Activated CD8-positive, alpha-beta memory T cell treated with anti-CD3 and anti-CD28 coated beads, Interleukin-2, amount 50 U/mL, for 1 hour (primary cell): ENCODE measurements around the gene COL21A1.

ENCODE experiments used
- DNase-seq: peaks from one replicate; pipeline ENCODE4 v3.0.0-alpha.2; 2020; ENCODE audit errors: extremely low read depth

Gene COL21A1

DNA sequence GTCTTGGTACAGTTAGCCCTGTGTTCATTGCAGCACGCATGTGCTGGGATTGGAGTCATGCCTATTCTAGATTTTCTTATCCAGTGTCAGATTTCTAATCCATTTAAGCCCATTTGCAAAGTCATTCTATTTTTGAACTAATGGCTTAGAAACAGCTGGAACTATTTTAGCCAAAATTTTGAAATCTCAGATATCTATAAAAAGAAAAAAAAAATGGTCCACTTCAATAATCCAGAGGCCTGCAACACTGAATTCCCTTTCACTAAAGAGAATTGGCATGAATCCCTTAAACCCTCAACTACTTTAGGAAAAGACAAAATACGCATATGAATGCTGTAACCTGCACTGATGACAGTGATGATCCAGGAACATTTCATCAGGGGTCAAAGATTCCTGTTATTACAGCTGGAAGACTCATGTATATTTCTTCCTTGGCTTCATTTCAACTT, 1.5 kb downstream of the COL21A1 start:
- no peak for DNase-seq

DNA sequence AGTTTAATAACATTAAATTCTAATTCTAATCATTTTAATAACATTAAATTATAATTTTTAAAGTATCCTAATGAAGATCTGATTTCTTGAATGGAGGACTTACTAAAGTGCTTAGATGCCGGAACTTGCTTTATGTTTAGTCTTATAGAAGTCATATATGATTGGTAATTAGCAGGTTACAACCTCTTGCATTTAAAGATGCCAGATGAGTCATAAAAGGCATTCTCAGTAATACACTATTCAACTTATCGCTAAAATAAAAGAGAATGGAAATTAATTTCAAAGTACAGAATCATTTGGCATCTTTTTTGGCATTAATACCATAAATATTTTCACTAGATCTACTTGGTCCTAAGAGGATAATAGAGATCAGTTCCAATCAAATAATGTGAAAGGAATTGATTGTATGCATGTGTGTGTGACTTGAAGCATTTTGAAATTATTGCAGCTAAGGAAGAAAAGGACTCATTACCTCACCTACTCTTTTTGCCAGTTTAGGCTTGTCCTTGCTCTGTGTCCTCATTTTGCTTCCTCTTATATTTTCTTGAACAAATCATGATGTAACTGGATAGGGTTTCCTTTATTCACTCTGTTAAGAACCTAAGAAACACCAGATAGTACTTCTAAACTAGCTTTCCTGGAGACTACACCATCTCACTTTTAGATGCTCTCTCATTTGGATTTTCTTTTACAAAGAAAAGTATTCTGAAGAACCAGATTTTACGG, 2.7 kb downstream of the COL21A1 start:
- no peak for DNase-seq

DNA sequence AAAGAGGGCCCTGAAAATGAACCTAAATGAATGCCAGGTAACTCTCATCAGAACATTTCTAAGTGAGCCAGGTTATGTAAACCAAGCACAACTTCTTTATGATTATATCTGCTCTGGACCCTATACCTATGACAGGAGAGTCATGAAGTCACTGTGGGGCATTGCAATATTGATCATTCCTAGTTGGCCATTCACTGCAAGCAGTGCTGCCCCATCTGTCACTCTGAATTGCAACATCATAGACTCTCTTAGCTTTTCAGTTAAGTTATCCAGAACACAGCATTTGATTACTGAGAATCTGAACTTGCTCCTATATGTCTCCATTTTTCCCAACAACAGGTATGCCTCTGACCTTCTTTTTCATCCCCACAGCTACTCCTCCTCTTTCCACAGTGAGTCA, 3.3 kb downstream of the COL21A1 start:
- DNase-seq = no peak

DNA sequence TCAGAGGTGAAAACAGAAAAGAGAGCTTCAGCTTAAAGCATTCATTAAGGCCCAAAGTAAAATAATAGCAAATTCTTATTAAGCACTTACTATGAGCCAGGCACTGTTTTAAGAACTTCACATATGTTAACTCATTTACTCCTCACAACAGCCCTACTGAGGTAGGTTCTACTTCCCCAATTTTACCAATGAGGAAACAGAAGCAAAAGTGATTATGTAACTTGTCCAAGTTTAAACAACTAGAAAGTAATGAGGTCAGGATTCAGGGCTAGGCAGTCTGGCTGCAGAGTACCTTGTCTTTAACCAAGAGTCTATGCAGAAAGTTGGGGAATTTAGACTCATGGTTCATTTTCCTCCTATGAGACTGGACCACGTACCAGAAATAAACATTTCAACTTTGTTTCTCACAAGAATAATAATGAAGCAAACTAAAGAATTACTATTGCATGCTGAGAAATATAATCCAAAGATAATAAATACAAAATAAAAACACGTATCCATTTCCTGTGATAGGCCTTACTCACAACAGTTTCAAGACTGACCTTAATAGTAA, 3.8 kb downstream of the COL21A1 start:
- no peak for DNase-seq

DNA sequence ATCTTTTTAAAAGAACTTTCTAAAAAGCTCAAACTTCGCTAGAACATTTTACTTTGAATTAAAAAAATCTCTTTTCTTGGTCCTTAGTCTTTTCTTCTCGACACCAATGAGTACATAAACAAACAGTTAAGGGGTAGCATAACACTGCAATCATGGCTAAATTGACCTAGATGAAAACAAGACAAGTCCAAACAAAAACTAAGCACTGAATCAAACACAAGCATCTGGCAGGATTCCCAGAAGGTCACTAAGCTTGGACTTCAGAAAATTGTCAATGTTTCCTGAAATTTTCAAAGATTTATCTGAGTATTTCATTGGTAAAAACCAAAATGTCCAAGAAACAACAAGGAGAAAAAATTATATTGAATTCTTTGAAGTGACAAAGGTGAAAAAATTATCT, 5.0 kb downstream of the COL21A1 start:
- no peak for DNase-seq

DNA sequence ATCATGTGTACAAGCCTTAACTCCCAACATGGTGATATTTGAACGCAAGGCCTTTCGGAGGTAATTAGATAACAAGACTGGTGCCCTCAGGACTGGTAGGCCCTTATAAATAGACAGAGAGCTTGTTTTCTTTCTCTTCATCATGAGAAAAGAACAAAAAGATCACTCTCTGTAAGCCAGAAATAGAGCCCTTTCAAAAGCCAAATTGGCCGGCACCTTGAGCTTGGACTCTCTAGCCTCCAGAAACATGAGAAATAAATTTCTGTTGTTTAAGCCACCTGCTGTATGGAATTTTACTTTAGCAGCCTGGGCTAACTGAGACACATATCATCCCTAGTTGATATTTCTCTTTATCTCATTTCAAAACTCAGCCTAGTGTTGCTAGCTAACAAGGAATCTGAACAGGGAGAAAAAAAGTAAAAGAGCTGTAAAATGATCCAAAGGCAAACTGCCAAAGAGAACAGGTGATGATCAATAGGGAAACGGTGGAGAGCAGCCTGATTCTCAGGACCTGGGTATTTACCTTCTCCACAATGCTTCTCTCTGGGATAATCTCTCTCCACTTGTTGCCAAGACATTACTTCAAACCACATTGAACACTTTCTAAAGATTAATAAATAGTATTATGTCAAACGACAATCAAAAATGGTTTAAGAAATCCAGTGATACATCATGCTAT, 6.1 kb downstream of the COL21A1 start:
- DNase-seq = no peak

DNA sequence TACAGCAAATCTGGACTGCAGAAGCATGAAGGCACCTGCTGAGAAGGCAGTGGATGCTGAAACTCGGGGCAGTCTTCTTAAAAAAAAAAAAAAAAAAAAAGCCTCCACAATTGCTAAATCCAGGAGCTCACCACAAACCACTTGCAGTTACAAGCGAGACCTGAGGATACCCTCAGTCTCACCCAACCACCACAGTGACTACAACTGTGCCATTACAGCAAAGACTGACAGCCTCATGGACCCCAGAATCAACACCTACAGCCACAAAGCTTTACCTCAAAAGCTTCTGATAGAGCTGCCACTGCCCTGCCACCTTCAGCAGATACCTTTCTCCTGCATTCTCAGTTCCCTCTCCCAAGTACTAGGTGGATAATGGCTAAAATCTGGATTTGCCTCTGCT, 9.0 kb downstream of the COL21A1 start:
- DNase-seq = no peak

DNA sequence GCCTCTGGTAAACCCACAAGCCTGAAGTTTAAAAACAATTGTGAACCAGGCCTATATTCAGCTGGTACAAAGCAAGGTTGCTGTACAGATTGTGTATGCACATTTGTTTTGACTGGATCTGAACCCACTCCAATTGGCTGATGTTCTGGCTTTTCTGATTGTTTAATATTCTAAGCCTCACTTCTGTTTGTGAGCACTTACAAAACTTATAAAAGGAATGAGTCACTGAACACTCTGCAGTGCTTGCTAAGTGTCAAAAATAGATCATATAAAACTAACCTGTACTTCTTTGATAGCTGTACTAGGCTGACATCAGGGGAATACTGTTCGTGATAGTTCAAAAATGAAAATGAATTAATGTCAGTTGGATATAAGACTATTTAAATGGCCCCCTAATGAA, 12.1 kb downstream of the COL21A1 start:
- DNase-seq = no peak

DNA sequence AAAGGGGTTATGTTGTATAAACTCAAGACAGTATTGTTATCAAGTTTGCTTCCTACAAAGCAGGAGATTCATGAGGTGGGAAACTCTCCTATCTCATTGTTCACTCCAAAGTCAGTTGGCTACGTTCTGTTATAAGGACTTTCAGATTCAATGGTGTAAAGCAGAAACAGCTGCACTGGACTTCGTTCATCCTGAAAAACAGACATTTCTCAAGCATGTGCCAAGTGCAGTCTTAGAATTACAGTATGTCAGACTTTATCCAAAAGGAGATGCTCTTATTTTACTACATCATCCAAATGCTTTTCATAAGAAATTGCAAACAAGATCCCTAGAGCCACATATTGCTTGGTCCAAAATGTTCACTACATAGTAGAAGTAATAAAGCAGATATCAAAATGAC, 14.9 kb downstream of the COL21A1 start:
- no peak for DNase-seq

DNA sequence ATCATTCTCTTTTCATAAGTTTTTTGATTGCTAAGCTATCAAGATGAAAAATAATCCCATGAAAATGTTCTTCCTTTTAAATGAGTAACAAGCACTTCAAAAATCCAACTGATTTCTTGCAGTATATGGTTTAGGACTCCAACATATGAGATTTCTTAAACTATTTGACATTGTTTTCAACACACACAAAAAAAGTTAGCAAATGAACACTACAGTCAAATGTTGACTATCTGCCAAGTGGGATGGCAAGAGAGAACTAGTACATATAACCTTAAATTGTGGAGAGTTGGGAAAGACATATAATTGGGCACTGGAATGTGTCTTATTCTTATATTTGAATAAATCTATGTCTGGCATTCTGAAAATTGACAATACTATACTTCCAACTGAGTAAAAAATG, 15.6 kb downstream of the COL21A1 start:
- DNase-seq = no peak

DNA sequence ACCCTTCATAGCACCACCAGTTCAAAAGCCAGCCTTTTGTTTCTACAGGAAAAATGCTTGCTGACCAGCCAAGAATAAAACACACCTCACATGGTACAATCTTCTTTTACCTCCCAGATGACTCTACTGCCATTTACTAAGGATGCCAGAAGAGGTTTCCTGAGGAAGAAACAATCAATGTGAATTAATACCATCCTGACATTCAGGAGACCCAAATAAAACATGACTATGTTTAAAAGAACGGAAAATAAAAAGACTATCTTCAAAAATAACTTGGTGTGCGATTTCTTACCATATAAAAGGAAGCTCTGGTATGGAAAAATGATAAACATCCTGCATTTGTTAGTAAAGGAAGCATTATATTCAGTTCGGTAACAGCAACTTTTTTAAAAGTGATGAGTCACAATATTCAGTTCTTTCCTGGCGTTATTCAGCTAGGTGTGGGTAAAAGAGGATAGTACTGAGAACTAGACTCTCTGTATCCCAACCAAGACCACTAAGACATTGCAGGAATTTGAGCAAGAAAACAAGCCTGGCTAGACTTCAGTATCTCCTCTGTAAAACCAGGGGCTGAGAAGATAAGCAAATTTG, 16.3 kb downstream of the COL21A1 start:
- no peak for DNase-seq

DNA sequence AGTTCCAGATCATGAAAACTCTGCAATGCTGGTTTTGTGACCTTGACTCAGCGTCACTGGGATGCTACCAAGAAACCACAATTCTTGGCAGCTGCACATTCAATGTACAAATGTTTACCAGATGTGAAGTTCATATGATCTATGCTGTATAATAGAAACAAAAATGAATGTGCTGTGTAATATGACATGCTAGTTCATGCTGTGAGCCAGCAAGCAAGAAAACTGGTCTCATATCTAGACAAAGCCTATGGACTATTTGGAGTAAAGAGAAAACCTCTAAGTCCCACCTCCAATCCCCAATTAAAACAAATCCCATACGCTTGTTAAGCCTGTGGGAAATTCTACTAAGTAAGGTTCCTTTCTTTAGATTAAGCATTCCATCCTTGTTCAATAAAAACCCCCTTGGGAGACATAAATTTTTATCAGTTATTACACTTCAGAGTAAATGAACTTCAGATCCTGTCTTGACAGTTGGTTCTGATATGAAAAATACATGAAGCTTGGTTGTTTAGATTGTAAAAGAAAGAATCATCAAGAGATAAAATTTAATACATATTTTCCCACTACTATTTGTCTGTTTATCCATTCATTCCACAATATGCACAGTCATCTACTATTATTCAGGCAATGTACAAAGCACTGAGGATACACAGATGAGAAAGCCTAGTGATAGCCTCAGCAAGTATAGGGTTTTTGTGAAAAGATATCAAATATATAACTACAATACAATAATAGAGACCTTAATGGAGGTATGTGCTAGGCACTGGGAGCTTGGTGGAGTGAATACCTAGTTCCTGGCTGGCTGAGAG, 20.1 kb downstream of the COL21A1 start:
- no peak for DNase-seq

DNA sequence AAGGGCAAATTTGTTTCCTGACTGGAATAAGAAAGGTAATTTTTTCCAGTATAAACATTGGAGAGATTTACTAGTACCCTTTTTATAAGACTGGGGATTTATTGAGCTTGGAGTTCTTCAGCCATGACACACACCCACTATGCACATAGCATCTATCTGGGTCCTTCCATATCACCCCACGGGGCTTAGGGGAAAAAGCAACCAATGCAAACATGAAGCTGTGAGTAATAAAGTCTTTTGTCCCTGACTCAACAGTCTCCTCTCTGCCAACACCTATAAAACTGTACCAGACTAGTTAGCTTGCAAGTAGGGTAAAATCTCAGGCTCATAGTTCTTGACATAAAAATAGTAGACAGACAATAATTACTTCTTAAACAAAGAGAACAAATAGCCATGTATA, 23.4 kb downstream of the COL21A1 start:
- no peak for DNase-seq

DNA sequence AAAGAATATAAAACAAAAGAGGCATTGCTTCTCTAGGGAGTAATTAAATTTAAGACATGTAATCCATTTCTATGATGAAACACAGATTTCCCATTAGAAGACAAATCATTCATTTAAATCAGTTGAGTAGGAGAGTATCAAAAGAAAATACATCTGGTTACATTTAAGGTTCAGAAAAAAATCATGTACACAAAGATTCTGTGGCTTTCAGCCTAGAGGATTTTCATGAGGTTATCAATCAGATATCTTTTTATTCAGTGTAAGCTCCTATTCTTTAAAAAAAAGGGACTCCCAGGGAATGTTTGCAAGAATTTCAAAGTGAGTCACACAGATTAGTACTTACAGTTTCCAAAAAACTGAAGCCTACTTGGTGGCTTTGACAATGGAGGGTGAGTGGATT, 24.9 kb downstream of the COL21A1 start:
- no peak for DNase-seq

DNA sequence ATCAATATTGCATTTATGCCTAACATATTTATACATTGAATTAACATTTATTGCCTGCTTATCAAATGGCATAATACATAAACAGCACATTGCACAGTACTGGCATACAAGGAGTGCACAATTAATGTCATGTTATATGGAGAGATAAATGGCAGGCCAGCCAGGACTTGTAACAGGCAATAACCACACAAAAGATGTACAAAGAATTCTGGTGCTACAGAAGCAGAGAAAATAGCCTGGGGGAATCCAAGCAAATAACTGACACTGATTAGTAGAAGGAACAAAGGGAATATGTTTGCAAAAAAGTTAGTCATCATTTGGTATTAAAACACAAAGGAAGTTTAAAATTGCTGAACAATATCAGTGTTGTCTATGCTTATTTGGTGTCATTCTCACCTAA, 27.3 kb downstream of the COL21A1 start:
- no peak for DNase-seq

DNA sequence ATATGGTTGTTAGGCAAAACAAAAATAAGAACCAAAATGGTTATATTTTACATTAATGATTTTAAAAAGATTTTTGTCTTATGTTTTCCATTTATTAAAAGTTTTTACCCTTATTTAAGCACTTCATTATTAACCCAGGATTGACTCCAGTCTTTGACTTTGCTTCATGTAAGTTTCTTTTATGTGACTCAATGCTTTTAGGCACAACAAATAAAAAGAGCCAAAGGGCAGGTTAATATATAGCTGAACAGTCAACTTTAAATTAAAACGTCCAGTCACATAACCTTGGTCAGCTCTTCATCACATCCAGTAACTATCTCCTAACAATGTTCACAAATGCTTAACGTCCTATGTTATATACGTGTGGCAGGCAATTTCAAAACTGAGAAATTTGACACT, 32.7 kb downstream of the COL21A1 start:
- DNase-seq = no peak

DNA sequence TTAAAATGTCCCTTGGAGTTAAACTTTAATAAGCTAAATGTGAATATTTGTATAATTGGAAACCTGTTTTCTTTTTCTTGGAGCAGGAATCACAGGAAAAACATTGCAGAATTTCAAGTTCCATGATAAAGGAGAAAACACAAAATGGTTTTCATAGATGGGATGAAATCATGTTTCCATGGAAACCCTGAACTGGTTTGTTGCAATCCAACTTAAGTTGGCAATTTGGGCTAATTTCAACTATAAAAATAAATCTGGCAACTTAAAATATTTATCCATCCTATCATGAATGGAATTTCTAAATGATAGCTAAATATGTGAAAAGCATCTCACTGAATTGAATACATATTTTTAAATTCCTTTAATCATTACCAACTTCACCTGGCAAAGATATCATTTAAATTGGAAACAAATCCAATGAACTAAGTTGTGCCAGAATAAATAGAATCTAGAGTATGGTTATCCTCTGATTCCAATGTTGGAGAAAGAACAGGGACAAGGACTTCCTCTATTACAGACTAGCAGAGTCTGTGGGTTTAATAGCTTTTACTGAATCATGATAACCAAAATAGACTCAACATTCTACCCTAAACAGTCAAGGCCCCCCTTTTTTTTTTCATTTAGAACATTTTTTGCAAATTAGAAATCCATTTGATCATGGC, 33.2 kb downstream of the COL21A1 start:
- DNase-seq = no peak

DNA sequence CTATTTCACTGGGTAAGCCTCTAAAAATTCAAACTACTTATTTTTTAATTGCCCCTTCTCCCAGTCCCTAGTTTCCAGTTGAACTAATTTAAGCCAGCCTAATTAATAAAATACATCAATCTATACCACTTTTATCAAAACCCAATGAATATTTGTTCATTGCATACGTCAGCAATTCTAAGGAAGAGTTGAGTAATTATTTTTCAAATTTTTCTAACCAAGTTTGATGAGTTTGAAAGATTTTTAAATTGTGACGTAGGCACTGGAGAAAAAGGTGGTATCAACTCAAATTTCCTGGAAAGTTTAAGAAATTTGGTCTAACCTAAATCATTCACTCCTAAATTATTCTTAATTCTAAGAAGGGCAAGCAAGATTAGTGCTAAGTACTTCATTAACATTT, 35.7 kb downstream of the COL21A1 start:
- DNase-seq = no peak

DNA sequence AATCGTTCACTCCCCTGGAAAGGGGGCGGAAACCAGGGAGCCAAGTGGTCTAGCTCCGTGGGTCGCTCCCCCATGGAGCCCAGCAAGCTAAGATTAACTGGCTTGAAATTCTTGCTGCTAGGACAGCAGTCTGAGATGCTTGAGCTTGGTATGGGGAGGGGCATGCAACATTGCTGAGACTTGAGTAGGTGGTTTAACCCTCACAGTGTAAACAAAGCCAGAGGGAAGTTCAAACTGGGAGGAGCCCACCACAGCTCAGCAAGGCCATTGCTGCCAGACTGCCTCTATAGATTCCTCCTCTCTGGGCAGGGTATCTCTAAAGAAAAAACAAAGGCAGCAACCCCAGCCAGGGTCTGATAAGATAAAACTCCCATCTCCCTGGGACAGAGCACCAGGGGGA, 43.2 kb downstream of the COL21A1 start:
- DNase-seq = no peak

DNA sequence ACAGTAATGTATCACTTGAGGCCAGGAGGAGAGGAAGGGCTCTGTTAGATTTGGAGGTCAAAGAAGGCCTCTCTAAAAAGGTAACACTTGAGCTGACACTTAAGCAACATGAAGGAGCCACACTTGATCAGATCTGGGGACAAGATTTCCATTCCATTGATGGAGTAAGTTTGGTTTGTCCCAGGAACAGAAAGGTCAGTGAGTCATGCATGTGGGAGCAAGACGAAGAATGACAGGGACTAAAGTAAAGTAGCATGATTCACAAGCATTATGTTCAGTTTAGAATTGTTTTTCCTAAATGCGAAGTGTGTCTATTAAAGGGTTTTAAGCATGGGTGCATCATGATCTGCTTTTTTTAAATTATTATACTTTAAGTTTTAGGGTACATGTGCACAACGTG, 47.4 kb downstream of the COL21A1 start:
- no peak for DNase-seq

DNA sequence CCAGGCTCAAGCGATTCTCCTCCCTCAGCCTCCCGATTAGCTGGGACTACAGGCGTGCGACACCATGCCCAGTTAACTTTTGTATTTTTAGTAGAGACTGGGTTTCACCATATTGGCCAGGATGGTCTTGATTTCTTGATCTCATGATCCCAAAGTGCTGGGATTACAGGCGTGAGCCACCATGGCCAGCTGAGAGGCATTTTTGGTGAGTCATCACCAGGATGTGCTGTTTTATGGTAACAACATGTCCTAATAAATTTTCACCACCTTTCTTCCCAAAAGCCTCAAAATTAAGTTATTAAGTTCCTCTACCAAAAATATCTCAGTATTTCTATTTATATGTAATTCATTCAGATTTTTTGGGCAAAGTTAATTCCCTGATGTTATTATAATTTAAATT, 53.5 kb downstream of the COL21A1 start:
- no peak for DNase-seq

DNA sequence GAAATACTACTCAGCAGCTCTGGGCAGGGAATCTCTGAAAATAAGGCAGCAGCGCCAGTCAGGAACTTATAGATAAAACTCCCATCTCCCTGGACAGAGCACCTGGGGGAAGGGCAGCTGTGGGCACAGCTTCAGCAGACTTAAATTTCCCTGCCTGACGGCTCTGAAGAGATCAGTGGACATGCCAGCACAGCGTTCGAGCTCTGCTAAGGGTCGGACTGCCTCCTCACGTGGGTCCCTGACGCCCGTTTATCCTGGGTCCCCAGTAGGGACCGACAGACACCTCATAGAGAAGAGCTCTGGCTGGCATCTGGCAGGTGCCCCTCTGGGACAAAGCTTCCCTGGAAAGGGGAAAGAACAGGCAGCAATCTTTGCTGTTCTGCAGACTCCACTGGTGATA, 59.0 kb downstream of the COL21A1 start:
- no peak for DNase-seq
